ENCODE data around the gene CCT7. TPM values are rescaled to one million over a fixed set of nuclear protein-coding genes. Genes with fewer than 3 reads are reported as not detected.

CCT7 gene
- total and polyA plus RNA-seq, 4 donors: 128 to 157 (median 143) TPM

- no peak overlapping the region for H3K4me3 ChIP-seq (ENCODE audit: low read length in 2 of 2)
- intact Hi-C loops (cut with DNase I): loop anchor here in 1 of 2 donors (2.0 kb wide), 1 partner anchor 51 kb away; no protein-coding TSS in a partner anchor
- H3K36me3 ChIP-seq (ENCODE audit: control insufficient read depth in 1 of 2, insufficient read depth in 2 of 2, low read length in 1 of 2): no peaks in the 10 kb centered on the region
- H3K9me3 ChIP-seq (ENCODE audit: control insufficient read depth, low read length): no peaks in the 10 kb centered on the region
- no peak overlapping the region for H3K27ac ChIP-seq (ENCODE audit: low read depth in 1 of 2, low read length in 2 of 2)
- H3K4me1 ChIP-seq (ENCODE audit: control insufficient read depth in 1 of 2, insufficient read depth in 2 of 2, low read length in 2 of 2): no peaks in the 10 kb centered on the region
- no peaks in the 10 kb centered on the region for H3K27me3 ChIP-seq (ENCODE audit: control insufficient read depth in 1 of 2, insufficient read depth in 2 of 2, low read length in 1 of 2)
- no peak for DNase-seq
- WGBS, 2 donors: 85 to 89% methylated on average over 3 of the region's 3 CpGs
- no peak for ATAC-seq (ENCODE audit: low FRiP score)
These were observed 25.9 kb upstream of the CCT7 start for GRCh38 chr2:73208258-73208657.

- no peaks in the 10 kb centered on the region for H3K36me3 ChIP-seq (ENCODE audit: control insufficient read depth in 1 of 2, insufficient read depth in 2 of 2, low read length in 1 of 2)
- no peaks in the 10 kb centered on the region for H3K4me1 ChIP-seq (ENCODE audit: control insufficient read depth in 1 of 2, insufficient read depth in 2 of 2, low read length in 2 of 2)
- no peak overlapping the region for H3K27ac ChIP-seq (ENCODE audit: low read depth in 1 of 2, low read length in 2 of 2)
- H3K4me3 ChIP-seq (ENCODE audit: low read length in 2 of 2): no peak overlapping the region
- no peak for DNase-seq
- H3K27me3 ChIP-seq (ENCODE audit: control insufficient read depth in 1 of 2, insufficient read depth in 2 of 2, low read length in 1 of 2): no peaks in the 10 kb centered on the region
- H3K9me3 ChIP-seq (ENCODE audit: control insufficient read depth, low read length): no peaks in the 10 kb centered on the region
- no peak for ATAC-seq (ENCODE audit: low FRiP score)
- 91 to 93% methylated on average over 4 of the region's 4 CpGs for WGBS, 2 donors
- intact Hi-C loops (cut with DNase I): loop anchor here (5.0 kb wide), 1 partner anchor 123 kb away; no protein-coding TSS in a partner anchor
These were observed 24.1 kb upstream of the CCT7 start for GRCh38 chr2:73210019-73210418.

GRCh38 chr2:73210696-73211095 lies 23.4 kb upstream of the CCT7 start:
- Histone ChIP-seq H3K27me3 (ENCODE audit: control insufficient read depth in 1 of 2, insufficient read depth in 2 of 2, low read length in 1 of 2) (no peaks in the 10 kb centered on the region), H3K4me3 (ENCODE audit: low read length in 2 of 2) (no peak overlapping the region), H3K36me3 (ENCODE audit: control insufficient read depth in 1 of 2, insufficient read depth in 2 of 2, low read length in 1 of 2) (no peaks in the 10 kb centered on the region), H3K27ac (ENCODE audit: low read depth in 1 of 2, low read length in 2 of 2) (no peak overlapping the region), H3K4me1 (ENCODE audit: control insufficient read depth in 1 of 2, insufficient read depth in 2 of 2, low read length in 2 of 2) (no peaks in the 10 kb centered on the region), H3K9me3 (ENCODE audit: control insufficient read depth, low read length) (no peaks in the 10 kb centered on the region)
- DNase-seq (no peak), ATAC-seq (ENCODE audit: low FRiP score) (no peak)
- 94 to 99% methylated on average over 6 of the region's 6 CpGs for WGBS, 2 donors
- intact Hi-C loops (cut with DNase I): loop anchor here (5.0 kb wide), 1 partner anchor 123 kb away; no protein-coding TSS in a partner anchor

GRCh38 chr2:73212098-73212447 lies 22.0 kb upstream of the CCT7 start:
- DNase-seq (no peak), ATAC-seq (ENCODE audit: low FRiP score) (no peak)
- H3K4me1 ChIP-seq (ENCODE audit: control insufficient read depth in 1 of 2, insufficient read depth in 2 of 2, low read length in 2 of 2): no peaks in the 10 kb centered on the region
- peak overlapping the region; percentile 52 to 82 for H3K27ac ChIP-seq (ENCODE audit: low read depth in 1 of 2, low read length in 2 of 2)
- H3K27me3 ChIP-seq (ENCODE audit: control insufficient read depth in 1 of 2, insufficient read depth in 2 of 2, low read length in 1 of 2): no peaks in the 10 kb centered on the region
- H3K4me3 ChIP-seq (ENCODE audit: low read length in 2 of 2): no peak overlapping the region
- no peaks in the 10 kb centered on the region for H3K36me3 ChIP-seq (ENCODE audit: control insufficient read depth in 1 of 2, insufficient read depth in 2 of 2, low read length in 1 of 2)
- H3K9me3 ChIP-seq (ENCODE audit: control insufficient read depth, low read length): no peaks in the 10 kb centered on the region
- WGBS, 2 donors: 26 to 29% methylated on average over 7 of the region's 7 CpGs
- intact Hi-C loops (cut with DNase I): loop anchor here (1.0 to 5.0 kb wide), 2 partner anchors 35 to 125 kb away; no protein-coding TSS in a partner anchor

- ATAC-seq (ENCODE audit: low FRiP score): peak; percentile 90
- 45 to 50% methylated on average over 20 of the region's 20 CpGs for WGBS, 2 donors
- H3K9me3 ChIP-seq (ENCODE audit: control insufficient read depth, low read length): no peaks in the 10 kb centered on the region
- H3K27me3 ChIP-seq (ENCODE audit: control insufficient read depth in 1 of 2, insufficient read depth in 2 of 2, low read length in 1 of 2): no peaks in the 10 kb centered on the region
- peak; percentile 83 to 90 for DNase-seq
- H3K36me3 ChIP-seq (ENCODE audit: control insufficient read depth in 1 of 2, insufficient read depth in 2 of 2, low read length in 1 of 2): no peaks in the 10 kb centered on the region
- H3K4me3 ChIP-seq (ENCODE audit: low read length in 2 of 2): no peak overlapping the region
- H3K4me1 ChIP-seq (ENCODE audit: control insufficient read depth in 1 of 2, insufficient read depth in 2 of 2, low read length in 2 of 2): no peaks in the 10 kb centered on the region
- peak overlapping the region; percentile 38 to 85 for H3K27ac ChIP-seq (ENCODE audit: low read depth in 1 of 2, low read length in 2 of 2)
- intact Hi-C loops (cut with DNase I): loop anchor here (1.0 to 5.0 kb wide), 2 partner anchors 35 to 125 kb away; no protein-coding TSS in a partner anchor
These were observed 21.5 kb upstream of the CCT7 start for GRCh38 chr2:73212448-73213176.

- no peaks in the 10 kb centered on the region for H3K36me3 ChIP-seq (ENCODE audit: control insufficient read depth in 1 of 2, insufficient read depth in 2 of 2, low read length in 1 of 2)
- ATAC-seq (ENCODE audit: low FRiP score) (peak; percentile 95), DNase-seq (peak; percentile 92 to 96)
- peak within 1 kb of the TSS in 1 of 2 donors; percentile 85 for H3K27ac ChIP-seq (ENCODE audit: low read depth in 1 of 2, low read length in 2 of 2)
- H3K4me1 ChIP-seq (ENCODE audit: control insufficient read depth in 1 of 2, insufficient read depth in 2 of 2, low read length in 2 of 2): no peaks in the 10 kb centered on the region
- no peaks in the 10 kb centered on the region for H3K27me3 ChIP-seq (ENCODE audit: control insufficient read depth in 1 of 2, insufficient read depth in 2 of 2, low read length in 1 of 2)
- H3K9me3 ChIP-seq (ENCODE audit: control insufficient read depth, low read length): no peaks in the 10 kb centered on the region
- intact Hi-C loops (cut with DNase I): loop anchor here (5.0 kb wide), 1 partner anchor 127 kb away; no protein-coding TSS in a partner anchor
- WGBS, 2 donors: 0 to 1% methylated on average over 44 to 64 of the region's 64 CpGs
- H3K4me3 ChIP-seq (ENCODE audit: low read length in 2 of 2): peak within 1 kb of the TSS; percentile 50 to 60
These were observed 19.7 kb upstream of the CCT7 start, which contains the start of gene SMYD5 for GRCh38 chr2:73214120-73215035. Gene SMYD5, plus strand, starts transcription at chr2:73214245. Its CDS starts 22 bp downstream, at chr2:73214267.

- DNase-seq: no peak
- no peak overlapping the region for H3K4me3 ChIP-seq (ENCODE audit: low read length in 2 of 2)
- no peak for ATAC-seq (ENCODE audit: low FRiP score)
- intact Hi-C loops (cut with DNase I): no loop called here
- H3K9me3 ChIP-seq (ENCODE audit: control insufficient read depth, low read length): no peaks in the 10 kb centered on the region
- no peaks in the 10 kb centered on the region for H3K4me1 ChIP-seq (ENCODE audit: control insufficient read depth in 1 of 2, insufficient read depth in 2 of 2, low read length in 2 of 2)
- 65 to 72% methylated on average over 4 of the region's 4 CpGs for WGBS, 2 donors
- no peak overlapping the region for H3K27ac ChIP-seq (ENCODE audit: low read depth in 1 of 2, low read length in 2 of 2)
- H3K36me3 ChIP-seq (ENCODE audit: control insufficient read depth in 1 of 2, insufficient read depth in 2 of 2, low read length in 1 of 2): no peaks in the 10 kb centered on the region
- no peaks in the 10 kb centered on the region for H3K27me3 ChIP-seq (ENCODE audit: control insufficient read depth in 1 of 2, insufficient read depth in 2 of 2, low read length in 1 of 2)
These were observed 18.9 kb upstream of the CCT7 start for GRCh38 chr2:73215254-73215653.

- no peak overlapping the region for H3K27ac ChIP-seq (ENCODE audit: low read depth in 1 of 2, low read length in 2 of 2)
- 91 to 94% methylated on average over 5 of the region's 5 CpGs for WGBS, 2 donors
- no peaks in the 10 kb centered on the region for H3K27me3 ChIP-seq (ENCODE audit: control insufficient read depth in 1 of 2, insufficient read depth in 2 of 2, low read length in 1 of 2)
- H3K4me1 ChIP-seq (ENCODE audit: control insufficient read depth in 1 of 2, insufficient read depth in 2 of 2, low read length in 2 of 2): no peaks in the 10 kb centered on the region
- ATAC-seq (ENCODE audit: low FRiP score): no peak
- DNase-seq: no peak
- H3K9me3 ChIP-seq (ENCODE audit: control insufficient read depth, low read length): no peaks in the 10 kb centered on the region
- H3K36me3 ChIP-seq (ENCODE audit: control insufficient read depth in 1 of 2, insufficient read depth in 2 of 2, low read length in 1 of 2): peaks cover 0 to 1% of the 10 kb centered on the region in 2 donors
- H3K4me3 ChIP-seq (ENCODE audit: low read length in 2 of 2): no peak overlapping the region
- intact Hi-C loops (cut with DNase I): no loop called here
These were observed 16.9 kb upstream of the CCT7 start for GRCh38 chr2:73217160-73217559.
